Measurements from ENCODE around the gene RXFP2.

Gene RXFP2

DNA sequence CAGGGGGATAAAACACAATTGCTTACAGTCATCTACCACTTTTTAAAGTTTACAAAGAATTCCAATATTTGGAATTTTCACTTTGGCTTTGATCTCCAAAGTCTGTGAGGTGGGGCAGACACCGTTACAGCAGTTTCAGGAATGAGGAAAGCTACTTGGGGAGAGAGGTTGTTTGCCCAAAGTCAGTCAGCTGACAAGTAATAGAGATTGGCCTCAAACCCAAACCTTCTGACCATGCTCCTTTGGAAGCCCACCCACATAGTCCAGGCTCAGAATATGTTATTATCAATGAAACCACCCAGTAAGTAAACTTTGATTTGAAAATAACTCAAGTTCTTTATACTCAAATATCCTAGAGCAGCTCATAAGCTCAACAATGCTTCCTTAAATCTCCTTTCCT lies 29.0 kb downstream of the RXFP2 start:
- no peak for DNase-seq

DNA sequence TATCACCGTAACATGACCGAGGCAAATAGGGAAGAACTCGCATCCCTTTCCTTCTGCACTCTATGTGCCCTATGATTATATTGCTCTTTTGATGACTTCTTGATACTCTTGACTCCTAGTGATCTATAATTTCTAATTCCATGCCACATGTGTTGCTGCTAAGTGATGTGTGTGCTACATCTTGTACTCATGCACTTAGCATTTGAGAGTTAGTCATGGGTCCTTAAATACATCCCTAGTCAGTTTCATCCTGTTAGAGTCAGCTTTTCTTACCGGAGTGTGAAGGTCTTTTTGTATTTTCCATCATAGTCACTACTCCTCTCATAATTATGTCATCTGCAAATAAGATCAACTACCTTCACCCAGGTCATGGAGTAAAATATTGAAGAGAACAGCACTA lies 30.2 kb downstream of the RXFP2 start:
- no peak for DNase-seq

DNA sequence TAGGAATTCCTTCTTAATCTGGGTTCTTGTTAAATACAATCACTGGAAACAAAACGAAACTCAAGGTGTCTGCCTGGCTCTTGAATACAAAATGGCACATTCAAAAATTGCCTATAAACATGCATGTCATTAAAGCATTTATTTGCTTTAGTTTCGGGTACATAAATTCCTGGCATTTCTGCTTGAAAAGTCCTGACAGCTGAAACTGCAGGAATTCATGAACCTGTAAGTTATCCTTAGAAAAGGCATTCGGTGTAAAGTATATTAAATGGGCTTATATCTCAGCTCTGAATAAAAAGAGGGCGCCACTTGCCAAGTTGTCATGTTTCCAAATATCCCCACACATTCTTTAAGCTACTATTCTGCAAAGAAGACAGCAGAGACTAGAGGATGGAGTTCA lies 32.9 kb downstream of the RXFP2 start:
- no peak for DNase-seq

DNA sequence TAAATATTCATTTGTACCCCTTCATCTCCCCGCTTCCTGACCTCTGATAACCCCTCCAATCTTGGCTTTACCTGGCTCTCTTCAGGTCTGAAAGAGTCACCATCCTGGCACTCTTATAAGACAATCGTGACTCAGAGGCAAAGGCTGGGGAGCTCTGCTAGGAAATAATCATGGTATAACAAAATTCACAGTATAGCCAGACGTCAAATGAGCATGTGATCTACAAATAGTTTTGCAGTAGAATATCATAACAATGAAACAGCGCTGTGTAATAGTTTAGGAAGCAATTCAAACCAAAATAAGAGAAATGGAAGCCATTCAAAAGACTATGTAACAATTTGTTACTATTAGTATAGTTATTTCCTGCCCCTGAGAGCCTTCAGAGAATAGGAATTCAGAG lies 34.2 kb downstream of the RXFP2 start:
- no peak for DNase-seq

DNA sequence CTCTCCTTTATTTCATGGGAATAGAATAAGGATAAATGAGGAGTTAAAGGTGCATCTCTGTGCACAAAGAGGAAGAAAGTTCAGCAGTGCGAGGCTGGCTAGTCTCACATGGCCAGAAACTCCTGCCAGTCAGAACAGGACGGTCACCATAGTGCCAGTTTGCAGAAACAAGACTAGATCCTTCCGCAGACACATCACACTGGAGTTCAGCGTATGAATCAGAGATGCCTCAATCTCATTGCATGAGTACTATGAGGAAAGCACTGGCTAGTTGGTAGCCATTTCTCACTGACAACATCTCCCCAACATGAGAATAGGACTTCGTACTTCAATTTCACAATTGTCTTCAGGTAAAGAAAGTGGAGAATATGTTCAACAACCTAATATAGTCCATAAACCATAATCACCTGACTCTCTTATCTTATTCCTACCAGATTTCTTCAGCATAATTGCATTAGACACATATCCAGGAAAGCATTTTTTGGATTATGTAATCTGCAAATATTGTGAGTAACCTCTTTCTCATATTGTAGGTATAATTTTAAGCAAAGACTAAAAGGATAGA lies 34.9 kb downstream of the RXFP2 start:
- DNase-seq: no peak

DNA sequence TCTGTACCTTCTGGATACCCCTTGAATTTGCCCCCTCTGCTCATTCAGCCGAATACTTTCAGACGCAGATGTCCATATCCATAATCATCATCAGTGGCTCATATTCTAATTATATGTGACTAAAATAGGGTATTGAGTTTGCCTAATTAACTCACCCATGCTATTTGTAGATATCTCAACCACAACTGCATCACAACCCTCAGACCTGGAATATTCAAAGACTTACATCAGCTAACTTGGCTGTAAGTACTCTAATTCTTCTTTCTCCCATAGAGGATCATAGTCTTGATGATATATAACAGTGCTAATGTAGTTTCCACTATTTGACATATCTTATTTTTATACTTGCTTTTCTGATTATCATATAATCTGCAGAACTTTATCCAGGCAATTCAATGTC lies 35.8 kb downstream of the RXFP2 start:
- DNase-seq: no peak

DNA sequence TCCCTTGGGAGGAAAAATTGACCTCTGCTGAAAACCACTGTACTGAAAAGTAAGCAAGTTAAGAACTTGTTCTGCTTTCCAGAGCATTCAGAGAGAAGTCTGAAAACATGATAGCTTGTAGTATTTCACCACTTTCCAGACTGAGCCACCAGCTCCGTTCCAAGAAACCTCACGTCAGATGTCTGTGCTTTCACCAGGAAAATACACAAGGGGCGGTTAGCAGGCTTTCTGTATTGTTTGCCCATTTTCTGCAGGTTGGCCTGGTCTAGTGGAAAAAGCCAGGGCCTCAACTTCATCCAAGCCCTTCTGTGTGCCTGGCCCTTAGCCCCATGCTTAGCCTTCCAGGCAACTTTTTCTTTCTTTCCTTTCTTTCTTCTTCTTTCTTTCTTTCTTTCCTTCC lies 36.4 kb downstream of the RXFP2 start:
- no peak for DNase-seq

DNA sequence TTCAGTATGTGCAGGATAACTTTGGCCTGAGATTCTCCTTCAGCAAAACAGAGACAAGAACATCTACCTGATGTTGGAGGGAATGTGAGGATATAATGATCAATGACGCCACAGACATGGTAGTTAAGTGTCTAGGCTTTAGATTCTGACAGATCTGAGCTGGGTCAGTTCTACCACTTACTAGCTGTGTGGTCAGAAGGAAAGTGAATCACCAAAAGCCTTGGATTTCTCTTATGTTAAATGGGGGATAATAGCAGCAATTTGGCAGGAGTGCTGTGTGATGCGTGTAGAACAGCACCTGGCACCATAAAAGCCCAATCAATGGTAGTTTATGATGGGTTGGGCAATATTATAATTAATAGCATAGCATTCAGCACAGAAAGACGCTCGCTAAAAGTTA lies 41.7 kb downstream of the RXFP2 start:
- no peak for DNase-seq

DNA sequence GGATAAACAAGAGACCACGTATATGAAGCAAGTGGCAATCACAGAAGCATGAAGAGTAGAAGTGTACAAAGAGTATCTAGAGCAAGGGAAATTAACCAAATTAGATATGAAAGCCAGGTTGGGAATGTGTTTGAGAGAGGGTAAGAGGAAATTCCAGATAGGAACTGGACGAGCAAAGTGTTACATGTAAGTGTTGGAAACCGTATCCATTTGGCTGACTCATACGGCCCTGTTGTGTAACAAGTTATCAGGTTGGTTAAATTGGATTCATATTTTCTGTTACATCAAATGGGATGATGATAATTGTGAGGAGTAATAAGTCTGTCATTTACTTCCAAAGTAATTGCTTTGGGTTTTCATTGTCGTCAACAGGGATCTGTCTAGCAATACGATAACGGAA lies 46.7 kb downstream of the RXFP2 start:
- DNase-seq: no peak

DNA sequence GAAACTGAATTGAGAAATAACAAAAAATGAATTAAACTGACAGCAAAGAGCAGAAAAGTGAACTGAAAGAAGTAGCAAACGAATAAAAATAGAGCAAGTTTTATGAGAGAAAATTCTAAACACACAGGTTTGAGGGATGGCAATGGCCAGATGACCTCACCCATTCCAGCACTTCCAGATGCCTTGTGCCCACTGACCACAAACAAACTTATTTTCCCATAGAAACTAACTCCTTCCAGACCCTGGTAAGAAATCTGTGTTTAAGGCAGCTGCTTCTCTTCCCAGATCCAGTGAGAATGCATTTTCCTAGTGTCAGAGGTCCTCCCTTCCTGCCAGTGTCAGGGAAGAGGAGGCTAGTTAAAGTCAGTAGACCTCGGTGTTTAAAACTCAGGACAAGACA lies 51.7 kb downstream of the RXFP2 start:
- no peak for DNase-seq

DNA sequence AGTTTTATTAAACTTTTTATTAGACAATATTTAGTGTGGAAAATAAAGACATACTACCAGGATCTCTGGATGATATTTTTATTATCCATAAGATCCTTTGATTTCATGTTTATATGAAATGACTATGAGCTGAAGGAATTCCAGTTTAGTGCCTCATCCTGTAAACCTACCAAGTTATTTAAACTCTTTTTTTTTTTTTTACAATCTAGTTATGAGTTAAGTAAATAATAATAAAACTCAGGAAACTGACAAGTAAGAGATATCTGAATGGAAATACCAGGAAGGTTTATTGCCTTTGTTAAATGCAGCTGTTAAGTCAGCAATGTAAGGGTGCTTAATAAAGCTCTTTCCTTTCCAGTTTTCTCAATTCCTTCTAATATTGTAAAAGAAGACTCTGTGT lies 53.9 kb downstream of the RXFP2 start:
- no peak for DNase-seq

DNA sequence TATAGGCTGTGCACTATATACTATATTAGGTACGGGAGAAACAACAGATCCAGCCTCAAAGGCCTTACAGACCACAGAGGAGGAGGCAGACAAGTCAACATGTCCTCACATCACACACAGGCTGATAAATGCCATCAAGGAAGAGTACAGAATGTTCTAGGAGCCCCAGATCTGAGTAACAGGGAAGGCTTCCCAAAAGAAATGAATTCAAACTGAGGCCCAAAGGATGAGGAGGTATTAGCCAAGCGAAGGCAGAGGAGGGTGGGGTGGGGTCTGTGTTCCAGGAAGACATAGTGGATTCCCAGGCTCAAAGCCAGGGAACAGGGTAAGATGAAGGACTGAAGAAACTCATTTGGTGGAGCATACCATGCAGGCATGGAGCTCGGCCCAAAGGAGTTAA lies 55.1 kb downstream of the RXFP2 start:
- no peak for DNase-seq

DNA sequence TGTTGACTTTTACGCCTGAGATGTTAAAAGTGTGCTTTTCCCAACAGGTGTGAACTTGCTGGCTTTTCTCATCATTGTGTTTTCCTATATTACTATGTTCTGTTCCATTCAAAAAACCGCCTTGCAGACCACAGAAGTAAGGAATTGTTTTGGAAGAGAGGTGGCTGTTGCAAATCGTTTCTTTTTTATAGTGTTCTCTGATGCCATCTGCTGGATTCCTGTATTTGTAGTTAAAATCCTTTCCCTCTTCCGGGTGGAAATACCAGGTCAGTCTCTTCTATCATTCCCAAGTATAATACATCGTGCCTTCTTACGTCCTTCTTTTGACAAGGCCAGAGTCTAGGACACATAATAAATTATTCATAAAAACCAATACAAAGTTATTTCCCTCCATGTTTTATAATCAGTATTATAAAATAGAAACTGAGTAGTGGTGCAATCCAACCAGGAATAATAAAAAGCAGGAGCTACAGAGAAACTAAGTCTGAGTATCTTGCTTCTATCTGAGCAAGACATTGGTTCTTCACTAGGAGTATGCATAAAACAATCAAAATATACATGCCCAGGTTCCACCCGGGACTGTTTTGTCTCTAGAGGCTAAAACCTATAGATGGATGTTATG lies 57.9 kb downstream of the RXFP2 start:
- no peak for DNase-seq

DNA sequence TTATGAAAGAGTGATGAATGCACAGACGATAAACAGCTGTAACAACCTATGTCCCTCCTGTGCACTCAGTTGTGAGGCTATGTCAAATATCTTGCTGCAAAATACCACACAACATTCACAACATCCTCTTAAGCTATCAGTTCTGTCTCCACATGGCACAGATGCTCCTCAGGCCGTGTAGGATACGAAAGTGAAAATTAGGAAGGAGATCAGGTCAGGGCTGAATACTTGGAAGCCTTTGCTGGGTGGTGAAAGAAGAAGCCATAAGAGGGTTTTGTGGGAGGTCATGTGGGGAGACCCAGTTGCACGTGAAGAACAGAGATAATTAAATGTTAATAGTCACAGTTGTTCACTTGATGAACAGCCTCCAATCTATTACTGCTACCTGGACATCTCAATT lies 58.9 kb downstream of the RXFP2 start:
- no peak for DNase-seq

DNA sequence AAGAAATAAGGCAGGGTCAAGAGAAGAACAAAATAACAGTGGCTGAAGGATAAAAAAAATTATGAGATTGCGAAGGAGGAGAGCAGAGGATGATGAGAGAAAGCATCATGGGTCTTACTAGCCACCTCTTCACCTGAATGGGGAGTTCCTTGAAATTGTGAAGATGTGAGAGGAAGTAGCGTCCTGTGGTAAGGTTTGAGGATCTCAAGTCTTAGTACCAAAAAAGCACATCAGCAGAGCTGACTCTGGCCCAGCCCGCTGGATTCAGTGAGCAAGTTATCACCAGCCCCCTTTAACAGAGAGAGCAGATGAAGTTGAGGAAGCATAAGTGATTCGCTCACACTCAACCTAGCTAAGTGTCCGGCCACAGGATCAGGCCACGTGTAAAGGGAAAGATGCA lies 61.8 kb downstream of the RXFP2 start:
- DNase-seq: no peak

DNA sequence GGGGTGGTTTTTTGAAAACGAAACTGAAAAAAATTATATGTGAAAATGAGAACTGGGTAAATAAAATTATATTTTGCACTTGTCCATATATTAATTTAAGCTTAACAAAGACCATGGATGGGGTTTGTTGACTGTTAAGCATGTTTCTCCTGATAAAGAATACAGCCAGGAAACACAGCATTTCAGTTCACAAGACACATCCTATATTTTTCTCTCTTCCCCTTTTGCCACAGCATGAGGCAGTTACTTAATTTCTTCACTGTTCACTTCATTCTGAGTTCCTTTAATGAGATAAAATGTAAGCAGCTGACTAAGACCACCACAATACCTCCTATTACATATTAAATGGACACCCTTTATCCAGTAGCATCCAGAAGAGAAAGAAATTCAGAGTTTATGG lies 64.0 kb downstream of the RXFP2 start:
- DNase-seq: no peak

DNA sequence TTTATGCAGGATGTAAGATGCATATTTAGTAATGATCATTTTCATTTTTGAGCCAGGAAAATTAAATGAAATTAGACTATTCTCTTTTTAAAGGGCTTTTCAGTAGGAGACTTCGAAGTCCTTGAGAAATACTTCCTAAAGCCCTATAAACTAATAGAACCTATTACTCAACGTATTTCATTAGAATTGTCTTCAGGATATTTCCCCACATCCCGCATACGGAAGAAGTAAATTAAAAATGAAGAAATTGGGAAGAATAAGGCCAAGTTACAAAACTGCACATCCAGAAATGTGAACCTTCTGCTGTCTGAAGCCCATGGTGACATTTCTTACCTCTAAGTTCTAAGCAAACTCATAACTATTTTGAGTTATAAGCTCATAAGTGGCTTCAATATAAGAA lies 66.5 kb downstream of the RXFP2 start:
- no peak for DNase-seq

DNA sequence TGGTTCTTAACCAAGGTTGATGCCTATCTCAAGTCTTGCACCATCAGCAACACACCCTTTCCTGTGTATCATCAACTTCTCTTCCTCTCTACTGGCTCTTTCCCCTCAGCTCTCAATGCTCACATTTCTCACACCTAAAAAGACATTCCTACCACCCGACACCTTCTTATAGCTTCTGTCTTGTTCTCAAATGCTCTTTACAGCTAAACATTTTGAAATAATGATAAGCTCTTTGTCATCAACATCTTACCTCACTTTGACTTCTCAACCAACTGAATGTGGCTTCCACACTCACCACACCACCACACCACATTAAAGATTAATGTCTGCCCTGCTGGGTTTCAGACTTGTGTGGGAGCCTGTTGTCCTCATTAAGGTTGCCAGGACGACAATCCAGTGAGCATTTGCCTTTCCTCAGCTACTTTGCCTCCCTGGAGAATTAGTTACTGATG lies 67.8 kb downstream of the RXFP2 start:
- DNase-seq: no peak

DNA sequence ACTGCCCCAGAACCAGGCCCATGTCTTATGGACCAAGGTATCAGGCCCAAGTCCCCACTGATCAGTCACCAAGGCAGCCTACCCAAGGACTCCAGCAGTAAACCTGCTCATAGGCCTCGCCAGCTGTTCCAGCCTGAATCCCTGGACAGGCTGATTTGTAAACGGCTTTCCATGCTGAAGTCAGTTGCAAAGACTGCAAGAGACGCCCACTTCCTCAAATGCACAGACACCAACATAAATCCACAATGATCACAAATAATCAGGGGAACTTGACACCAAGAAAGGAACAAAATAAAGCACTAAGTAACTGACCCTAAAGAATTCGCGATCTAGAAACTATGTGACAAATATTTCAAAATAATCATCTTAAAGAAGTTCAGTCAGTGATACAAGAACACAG lies 75.2 kb downstream of the RXFP2 start:
- DNase-seq: no peak

DNA sequence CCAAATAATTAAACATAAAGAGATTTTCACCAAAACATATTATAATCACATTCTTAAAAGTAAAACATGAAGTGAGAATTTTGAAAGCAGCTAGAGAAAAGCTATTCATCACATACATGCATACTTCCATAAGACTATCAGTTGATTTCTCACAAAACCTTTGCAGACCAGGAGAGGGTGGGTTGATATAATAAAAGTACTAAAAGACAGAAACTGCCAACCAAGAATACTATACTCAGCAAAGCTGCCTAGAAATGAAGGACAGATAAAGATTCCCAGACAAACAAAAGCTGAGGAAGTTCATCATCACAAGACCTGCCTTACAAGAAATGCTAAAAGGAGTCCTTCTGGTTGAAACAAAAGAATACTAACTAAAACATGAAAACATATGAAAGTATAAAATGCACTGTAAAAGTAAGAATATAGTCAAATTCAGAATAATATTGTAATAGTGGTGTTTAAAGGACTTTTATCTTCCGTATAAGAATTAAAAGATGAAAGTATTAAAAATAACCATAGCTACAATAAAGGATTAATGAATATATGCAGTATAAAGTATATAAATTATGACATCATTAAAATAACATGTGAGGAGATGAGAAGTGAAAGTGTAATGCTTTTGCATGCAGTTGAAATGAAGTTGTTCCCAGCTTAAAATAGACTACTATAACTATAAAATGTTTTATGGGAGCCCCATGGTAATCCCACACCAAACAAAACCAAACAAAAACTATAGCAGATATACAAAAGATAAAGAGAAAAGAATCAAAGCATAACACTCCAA lies 76.2 kb downstream of the RXFP2 start:
- no peak for DNase-seq

DNA sequence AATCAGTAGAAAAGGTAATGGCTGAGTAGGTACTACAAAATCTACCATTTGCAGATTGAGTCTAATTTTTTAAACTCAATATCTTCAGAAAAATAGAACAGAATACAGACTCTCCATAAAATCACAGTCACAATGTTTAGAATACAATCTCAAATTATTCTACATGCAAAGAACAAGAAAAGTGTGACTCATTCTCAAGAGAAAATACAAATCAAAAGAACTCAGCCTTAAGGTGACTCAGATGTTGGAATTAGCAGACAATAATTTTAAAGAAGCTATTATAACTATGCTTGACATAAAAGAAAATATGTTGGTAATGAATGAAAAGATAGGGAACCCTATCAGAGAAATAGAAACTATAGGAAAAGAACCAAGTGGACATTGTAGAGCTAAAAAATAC lies 78.9 kb downstream of the RXFP2 start:
- no peak for DNase-seq

DNA sequence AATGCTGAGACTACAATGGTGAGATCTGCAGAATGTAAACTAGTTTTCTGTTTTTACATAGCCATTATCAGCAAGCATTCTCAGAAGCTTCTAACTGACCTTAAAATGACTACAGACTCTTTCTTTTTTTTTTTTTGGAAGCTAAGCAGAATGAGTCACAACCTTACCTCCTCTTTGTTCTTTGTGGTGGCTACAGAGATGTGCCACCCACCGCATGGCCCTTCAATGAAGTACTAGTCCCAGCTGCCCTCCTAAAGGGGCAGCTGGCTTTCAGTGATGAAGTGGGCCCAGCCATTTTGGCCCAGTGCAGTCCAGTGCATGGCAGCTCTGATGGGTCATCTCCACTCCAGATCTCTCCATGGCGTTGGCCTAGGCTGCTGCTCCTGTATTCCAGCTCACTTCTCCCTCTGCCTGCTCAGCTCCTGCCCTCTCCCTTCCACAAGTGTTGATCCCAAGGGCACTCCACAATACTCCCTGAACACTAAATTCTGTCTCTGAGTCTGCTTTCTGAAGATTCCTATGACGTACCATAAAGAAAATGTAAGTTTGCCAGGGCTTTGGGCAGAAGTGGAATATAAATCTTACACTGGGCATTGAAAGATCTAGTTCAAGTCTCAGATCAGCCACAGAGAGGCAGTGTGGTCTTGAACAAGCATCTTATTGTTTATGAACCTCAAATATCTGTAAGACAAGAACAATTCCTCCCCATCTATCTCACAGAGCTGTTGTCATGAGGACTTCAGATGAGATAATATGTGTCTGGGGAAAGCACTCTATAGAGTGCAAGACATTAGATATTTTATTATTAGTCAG lies 85.6 kb downstream of the RXFP2 start:
- DNase-seq: no peak

DNA sequence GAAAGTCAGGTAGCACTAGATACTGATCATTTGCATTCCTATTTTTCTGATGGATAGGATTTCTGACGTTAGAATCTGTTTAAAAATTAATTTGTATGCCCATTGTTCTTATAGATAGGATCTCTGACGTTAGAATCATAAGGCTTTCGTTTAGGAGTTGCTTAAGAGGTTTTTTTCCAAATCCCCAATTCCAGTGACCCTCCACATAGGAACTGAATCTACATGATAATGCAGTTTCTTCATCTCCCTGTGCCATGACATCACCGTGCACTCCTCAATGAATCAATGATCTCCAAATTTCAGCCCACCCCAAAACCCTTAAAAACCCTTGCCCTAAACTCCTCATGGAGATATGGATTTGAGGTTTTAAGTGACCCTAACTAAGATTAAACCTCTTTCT lies 87.2 kb downstream of the RXFP2 start:
- no peak for DNase-seq

DNA sequence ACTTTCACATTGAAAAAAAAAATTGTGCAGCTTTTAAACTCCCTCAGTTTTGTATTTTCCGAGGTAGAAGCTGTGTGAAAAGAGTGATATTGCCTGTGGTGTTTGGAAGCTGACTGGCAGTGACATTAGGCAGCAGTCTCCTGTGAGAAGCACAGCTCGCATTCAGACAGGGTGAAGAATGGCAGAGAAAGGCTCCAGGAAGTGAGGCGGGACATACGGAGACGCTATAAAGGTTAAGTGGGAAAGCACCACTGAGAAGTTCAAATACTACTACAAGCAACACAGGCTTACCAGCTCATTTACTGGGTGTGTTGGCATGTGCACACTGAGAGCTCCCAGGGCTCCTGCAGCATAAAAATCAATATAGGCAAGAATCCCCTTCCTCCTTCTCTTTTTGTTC lies 88.4 kb downstream of the RXFP2 start:
- DNase-seq: no peak

All from NCI-H1048 (cell line).